Measurements from ENCODE around the gene IL3RA.
"Not testable (repeated sequence)": the region's sequence is repeated elsewhere in the genome, so short reads cannot be mapped to it uniquely, and the experiment has no call there.

Gene IL3RA

DNA sequence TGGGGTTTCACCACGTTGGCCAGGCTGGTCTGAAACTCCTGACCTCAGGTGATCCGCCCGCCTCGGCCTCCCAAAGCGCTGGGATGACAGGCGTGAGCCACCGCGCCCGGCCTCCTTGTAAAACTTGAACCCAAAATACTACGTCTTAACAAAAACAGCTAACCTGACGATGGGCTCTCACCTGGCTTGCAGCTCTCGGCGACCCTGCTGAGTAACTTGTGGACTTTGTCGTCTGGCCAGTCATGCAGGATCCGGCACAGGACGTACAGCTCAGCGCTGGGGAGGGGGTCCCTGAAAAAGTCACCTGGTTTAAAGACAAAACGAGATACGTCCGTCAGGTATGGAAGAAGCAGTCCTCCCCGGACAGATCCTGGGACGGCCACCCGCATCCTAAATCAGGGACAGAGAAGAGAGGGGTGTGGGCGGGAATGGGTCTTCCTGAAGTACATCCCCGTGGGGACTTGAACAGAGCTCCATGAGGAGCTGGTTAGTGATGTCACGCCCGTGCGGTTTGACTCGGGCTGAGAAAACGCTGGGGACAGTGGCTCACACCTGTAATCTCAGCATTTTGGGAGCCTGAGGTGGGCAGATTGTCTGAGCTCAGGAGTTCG lies 76.1 kb downstream of the IL3RA start:
- no peak overlapping the region for H3K4me3 ChIP-seq (ENCODE audit: low read length)
- no peak for TF ChIP-seq ZNF274 (IDR thresholded peaks at IDR 0.05; ENCODE audit: low read depth, low read length)

GRCh38 chrX:1416327-1416784 lies 79.8 kb downstream of the IL3RA start:
- no peak overlapping the region for H3K4me3 ChIP-seq (ENCODE audit: low read length)
- TF ChIP-seq ZNF274 (IDR thresholded peaks at IDR 0.05; ENCODE audit: low read depth, low read length) = no peak

DNA sequence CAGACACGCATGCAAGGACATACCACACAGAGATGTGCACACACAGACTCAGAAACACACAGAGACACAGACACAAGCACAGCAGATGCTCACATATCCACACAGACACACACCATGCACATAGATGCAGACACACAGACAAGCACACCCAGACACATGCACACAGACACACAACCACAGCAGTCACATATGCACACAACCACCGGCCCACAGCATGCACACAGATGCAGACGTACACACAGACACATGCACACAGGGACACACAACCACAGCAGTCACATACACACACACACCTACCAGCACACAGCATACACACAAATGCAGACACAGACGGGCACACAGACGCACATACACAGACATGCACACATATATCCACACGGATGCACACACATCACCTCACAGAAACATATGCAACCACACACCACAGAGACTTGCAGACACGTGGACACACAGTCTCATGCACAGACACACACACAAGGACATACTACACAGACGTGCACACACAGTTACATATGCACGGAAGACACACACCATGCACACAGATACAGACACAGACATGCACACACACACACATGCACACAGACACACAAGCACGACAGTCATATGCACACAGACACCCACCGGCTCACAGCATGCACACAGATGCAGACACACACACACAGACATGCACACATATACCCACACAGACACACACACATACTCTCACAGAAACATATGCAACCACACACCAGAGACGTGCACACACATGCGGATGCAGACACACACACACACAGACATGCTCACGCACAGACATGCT lies 80.6 kb downstream of the IL3RA start:
- no peak overlapping the region for H3K4me3 ChIP-seq (ENCODE audit: low read length)

GRCh38 chrX:1417921-1418771 lies 81.6 kb downstream of the IL3RA start:
- TF ChIP-seq ZNF274 (IDR thresholded peaks at IDR 0.05; ENCODE audit: low read depth, low read length) = no peak
- no peak overlapping the region for H3K4me3 ChIP-seq (ENCODE audit: low read length)

More for the DNA sequence above, 80.6 kb downstream of the IL3RA start:
- no peak for TF ChIP-seq ZNF274 (IDR thresholded peaks at IDR 0.05; ENCODE audit: low read depth, low read length)

- no peak overlapping the region for H3K4me3 ChIP-seq (ENCODE audit: low read length)
- no peak for TF ChIP-seq ZNF274 (IDR thresholded peaks at IDR 0.05; ENCODE audit: low read depth, low read length)
These were observed 82.4 kb downstream of the IL3RA start for GRCh38 chrX:1418901-1419544.

DNA sequence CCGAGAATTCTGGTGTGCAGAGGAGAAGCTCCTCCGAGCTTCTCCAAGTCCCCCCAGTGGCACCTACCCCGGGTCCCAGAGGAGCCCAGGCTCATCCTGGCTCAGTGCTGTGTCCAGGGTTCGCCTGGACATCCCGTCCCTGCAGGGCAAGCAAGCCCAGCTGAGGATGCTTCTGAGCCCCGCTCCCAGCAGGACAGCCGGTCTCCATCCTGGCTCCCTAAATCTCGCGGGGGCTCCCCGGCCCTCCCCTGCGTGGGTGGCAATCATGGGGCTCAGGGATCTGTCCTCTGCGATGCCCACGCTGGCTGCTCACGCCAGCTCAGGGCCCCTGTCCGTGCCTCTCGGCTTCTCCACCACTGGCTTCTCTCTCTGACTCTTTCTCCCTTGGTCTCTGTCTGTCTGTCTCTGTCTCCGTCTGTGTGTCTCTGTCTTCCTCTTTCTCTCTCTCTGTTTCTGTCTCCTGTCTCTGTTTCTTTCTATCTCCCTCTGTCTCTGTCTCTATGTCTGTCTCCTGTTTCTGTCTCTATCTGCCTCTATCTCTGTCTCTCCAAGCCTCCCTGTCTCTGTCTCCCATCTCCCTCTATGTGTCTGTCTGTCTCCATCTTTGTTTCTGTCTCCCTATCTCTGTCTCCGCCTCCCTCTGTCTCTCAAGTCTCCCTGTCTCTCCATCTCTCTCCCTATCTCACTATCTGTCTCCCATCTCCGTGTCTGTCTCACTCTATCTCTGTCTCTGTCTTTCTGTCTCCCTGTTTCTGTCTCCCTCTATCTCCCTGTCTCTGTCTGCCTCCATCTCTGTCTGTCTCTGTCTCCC lies 83.2 kb downstream of the IL3RA start:
- TF ChIP-seq ZNF274 (IDR thresholded peaks at IDR 0.05; ENCODE audit: low read depth, low read length) = no peak
- no peak overlapping the region for H3K4me3 ChIP-seq (ENCODE audit: low read length)

DNA sequence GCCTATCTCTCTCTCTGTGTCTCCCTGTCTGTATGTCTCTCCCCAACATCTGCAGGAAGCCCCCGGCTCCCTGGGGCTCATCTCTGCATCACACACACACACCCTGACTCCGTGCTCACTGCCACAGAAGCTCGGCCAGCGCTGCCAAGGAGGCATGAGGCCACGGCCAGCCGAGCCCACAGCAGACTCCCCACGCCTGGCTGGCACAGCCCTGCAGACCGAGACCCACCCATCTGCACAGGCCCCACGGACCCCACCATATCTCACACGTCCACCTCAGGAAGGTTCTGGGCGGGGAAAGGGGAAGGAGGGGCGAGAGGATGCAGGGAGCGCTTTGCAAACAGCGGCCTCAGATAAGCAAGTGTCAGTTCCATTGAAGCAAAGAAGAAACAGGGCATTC lies 83.8 kb downstream of the IL3RA start:
- TF ChIP-seq ZNF274 (IDR thresholded peaks at IDR 0.05; ENCODE audit: low read depth, low read length) = no peak
- no peak overlapping the region for H3K4me3 ChIP-seq (ENCODE audit: low read length)

DNA sequence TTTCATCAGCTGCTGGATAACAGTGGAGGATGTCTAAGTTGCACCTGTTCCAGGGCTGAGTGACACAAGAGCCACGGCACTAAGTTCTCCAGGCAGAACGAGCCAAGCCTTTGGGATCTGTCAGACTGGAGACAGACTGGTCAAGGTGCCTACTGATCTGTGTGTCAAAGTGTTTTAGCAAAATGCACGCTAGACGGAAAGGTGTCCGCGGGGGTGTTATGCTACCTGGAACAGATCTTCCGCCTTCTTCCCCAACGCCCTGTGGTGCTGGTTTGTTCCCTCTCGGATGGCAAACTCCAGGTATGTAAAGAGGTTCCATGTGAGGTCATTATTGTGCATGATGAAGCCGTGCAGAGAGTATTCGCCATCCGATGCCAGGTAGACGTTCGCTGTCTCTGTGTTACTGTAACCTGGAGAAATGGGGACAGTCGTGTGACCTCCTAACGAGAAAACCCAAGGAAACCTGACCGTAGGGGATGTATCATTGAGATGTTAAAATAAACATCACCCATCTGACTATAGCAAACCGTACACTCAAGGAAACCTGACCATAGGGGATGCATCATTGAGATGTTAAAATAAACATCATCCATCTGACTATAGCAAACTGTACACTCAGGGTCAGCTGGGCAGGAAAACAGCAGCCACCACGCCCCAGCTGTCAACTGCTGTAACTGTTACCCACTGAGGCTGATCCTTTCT lies 85.0 kb downstream of the IL3RA start:
- no peak for TF ChIP-seq ZNF274 (IDR thresholded peaks at IDR 0.05; ENCODE audit: low read depth, low read length)
- no peak overlapping the region for H3K4me3 ChIP-seq (ENCODE audit: low read length)

GRCh38 chrX:1422135-1422465 lies 85.5 kb downstream of the IL3RA start:
- no peak overlapping the region for H3K4me3 ChIP-seq (ENCODE audit: low read length)
- TF ChIP-seq ZNF274 (IDR thresholded peaks at IDR 0.05; ENCODE audit: low read depth, low read length) = no peak

DNA sequence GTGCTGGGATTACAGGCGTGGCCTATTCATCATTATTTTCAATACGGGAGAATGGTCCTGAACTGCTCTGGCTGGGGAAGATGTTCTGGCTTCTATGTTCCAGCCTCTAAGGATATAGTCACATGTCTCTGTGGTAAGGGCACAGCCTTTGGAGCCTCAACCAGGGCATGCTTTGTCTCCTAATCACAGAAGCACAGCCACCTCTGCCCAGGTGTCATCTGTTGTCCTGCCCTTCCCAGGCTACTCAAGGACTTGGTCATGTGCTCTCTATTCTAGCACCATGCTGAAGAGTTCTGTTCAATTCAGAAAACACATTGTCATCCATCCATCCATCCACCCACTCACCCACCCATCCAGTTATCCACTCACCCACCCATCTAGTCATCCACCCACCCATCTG lies 86.6 kb downstream of the IL3RA start:
- H3K4me3 ChIP-seq (ENCODE audit: low read length) = no peak overlapping the region
- TF ChIP-seq ZNF274 (IDR thresholded peaks at IDR 0.05; ENCODE audit: low read depth, low read length) = no peak

GRCh38 chrX:1424147-1424851 lies 87.7 kb downstream of the IL3RA start:
- no peak for TF ChIP-seq ZNF274 (IDR thresholded peaks at IDR 0.05; ENCODE audit: low read depth, low read length)
- no peak overlapping the region for H3K4me3 ChIP-seq (ENCODE audit: low read length)

GRCh38 chrX:1425381-1425780 lies 88.8 kb downstream of the IL3RA start:
- TF ChIP-seq ZNF274 (IDR thresholded peaks at IDR 0.05; ENCODE audit: low read depth, low read length) = no peak
- no peak overlapping the region for H3K4me3 ChIP-seq (ENCODE audit: low read length)

DNA sequence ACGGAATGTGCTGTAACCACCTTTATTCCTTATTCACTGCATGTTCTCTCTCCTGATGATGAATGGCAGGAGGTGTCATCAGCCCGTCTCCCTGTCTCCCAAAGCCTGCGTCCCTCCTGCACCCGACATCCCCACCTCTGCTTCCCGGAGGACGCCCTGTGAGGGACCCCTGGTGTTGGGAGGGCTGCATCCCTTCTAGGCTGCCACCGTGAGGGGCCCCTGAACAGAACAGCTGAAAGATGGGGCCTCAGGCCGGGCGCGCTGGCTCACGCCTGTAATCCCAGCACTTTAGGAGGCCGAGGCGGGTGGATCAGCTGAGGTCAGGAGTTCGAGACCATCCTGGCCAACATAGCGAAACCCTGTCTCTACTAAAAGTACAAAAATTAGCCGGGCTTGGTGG lies 89.7 kb downstream of the IL3RA start:
- H3K4me3 ChIP-seq (ENCODE audit: low read length) = not testable (repeated sequence)
